Left lung (tissue), 10 donors: ENCODE results near the gene CCDC187. TPM values are rescaled to one million over a fixed set of nuclear protein-coding genes. Genes with fewer than 3 reads are reported as not detected.

Source experiments
- ATAC-seq: fragments of 200-7000 bp; cut with Tn5 transposase; one replicate; pipeline ENCODE4 v1.9.1; 2020; ENCODE audit warnings: moderate library complexity
- DNase-seq, 4 donors: peaks; one replicate each; pipeline ENCODE4 v3.0.0-alpha.2; 2013 to 2020
- H3K27ac ChIP-seq, 2 donors: fragments of 200-600 bp; sonication (generic) in 1 of 2; one replicate each; pipeline versions ENCODE4 v1.5.0 to v1.8.0; 2020 to 2021
- H3K27me3 ChIP-seq, 2 donors: fragments of 200-600 bp; sonication (generic) in 1 of 2; one replicate each; pipeline versions ENCODE4 v1.5.0 to v1.8.0; 2020 to 2021
- H3K36me3 ChIP-seq, 2 donors: fragments of 200-600 bp; sonication (generic) in 1 of 2; one replicate each; pipeline versions ENCODE4 v1.5.0 to v1.8.0; 2020 to 2021
- H3K4me1 ChIP-seq, 2 donors: fragments of 200-600 bp; one replicate each; pipeline ENCODE4 v1.8.0; 2021
- H3K4me3 ChIP-seq, 2 donors: fragments of 200-600 bp; sonication (generic) in 1 of 2; one replicate each; pipeline versions ENCODE4 v1.5.0 to v1.8.0; 2020 to 2021; ENCODE audit warnings: mild to moderate bottlenecking in 1 of 2
- H3K9me3 ChIP-seq, 2 donors: fragments of 200-600 bp; sonication (generic) in 1 of 2; one replicate each; pipeline versions ENCODE4 v1.5.0 to v1.8.0; 2020 to 2021
- CTCF ChIP-seq, 2 donors: fragments of 200-600 bp; sonication (generic) in 1 of 2; IDR thresholded peaks; one replicate each; pipeline versions ENCODE4 v1.5.0 to v1.8.0; 2021; ENCODE audit warnings: antibody characterized with exemption in 2 of 2
- intact Hi-C, 2 donors: fragments of 100-400 bp; cut with DNase I; formaldehyde crosslinking; loops; one replicate each; pipeline versions ENCODE4 v1.11.2 to v1.14.2; 2022
- polyA plus RNA-seq, 6 donors: library from polyadenylated mRNA; unstranded; fragments of 120-200 nt; gene quantifications; one replicate each; pipeline ENCODE4 v1.2.1, GENCODE V29; 2013; ENCODE audit not compliant: insufficient read length in 6 of 6
- total RNA-seq, 2 donors: library from RNA; stranded (reverse); fragmentation: NEBNext Ultra II Directional; extraction: Animal tissue kit (Norgen Biotek cat#: 25700); gene quantifications; one replicate each; pipeline ENCODE4 v1.2.1, GENCODE V29; 2021
- donor health status: DM: no; HTN: yes; CAD: no.
- donor health status: DM: no; HTN: no; CAD: no.

Gene CCDC187
- total and polyA plus RNA-seq, 8 donors, result 0.47 to 3.0 (median 1.9) TPM

DNA sequence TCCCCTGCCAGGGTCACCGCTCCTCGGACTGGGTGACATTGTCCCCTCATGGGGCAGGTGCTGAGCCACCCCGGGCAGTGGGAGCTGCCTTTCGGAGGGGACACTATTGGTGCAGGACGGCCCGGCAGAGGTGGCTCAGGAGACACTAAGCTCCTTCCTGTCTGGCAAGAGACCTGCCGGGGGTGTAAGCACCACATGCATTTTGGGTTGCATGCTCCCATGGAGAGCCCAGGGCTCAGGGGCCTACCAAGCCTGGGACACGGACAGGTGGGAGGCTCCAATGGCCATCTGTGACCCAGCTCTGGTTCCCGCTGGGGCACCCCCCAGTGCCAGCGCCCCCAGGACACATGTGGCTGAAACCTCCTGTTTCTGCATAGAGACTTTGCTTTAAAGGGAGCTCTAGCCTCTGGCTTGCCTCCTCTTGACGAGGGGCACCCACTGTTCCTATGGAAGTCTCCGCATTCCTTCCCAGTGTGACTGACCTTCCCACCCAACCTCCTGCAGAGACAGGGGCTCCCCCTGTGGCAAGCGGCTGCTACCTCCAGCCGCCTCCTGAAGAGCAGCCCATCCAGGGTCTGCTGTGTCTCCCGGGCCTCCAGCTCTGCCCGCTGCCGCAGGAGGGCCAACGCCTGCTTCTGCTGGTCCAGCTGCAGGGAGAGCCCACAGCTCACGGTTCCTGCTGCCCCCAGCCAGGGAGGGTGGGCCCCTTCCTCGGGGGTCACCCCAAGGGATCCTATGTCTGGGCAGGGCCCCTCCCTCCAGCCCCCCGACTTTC lies 28.1 kb downstream of the CCDC187 start:
- DNase-seq (peak in 1 of 4 donors; percentile 62), ATAC-seq (no peak)
- TF ChIP-seq CTCF (IDR thresholded peaks at IDR 0.05), result no peak
- Histone ChIP-seq H3K36me3 (no peaks in the 10 kb centered on the region), H3K4me1 (no peaks in the 10 kb centered on the region), H3K4me3 (no peak overlapping the region), H3K27me3 (peaks cover 0 to 43% of the 10 kb centered on the region in 2 donors), H3K9me3 (no peaks in the 10 kb centered on the region), H3K27ac (no peak overlapping the region)
- intact Hi-C loops, result no loop called here

- Histone ChIP-seq H3K27me3 (peaks cover 0 to 43% of the 10 kb centered on the region in 2 donors), H3K4me3 (no peak overlapping the region), H3K36me3 (no peaks in the 10 kb centered on the region), H3K4me1 (no peaks in the 10 kb centered on the region), H3K27ac (no peak overlapping the region), H3K9me3 (no peaks in the 10 kb centered on the region)
- intact Hi-C loops, result no loop called here
- no peak for TF ChIP-seq CTCF (IDR thresholded peaks at IDR 0.05)
- DNase-seq (peak in 1 of 4 donors; percentile 65), ATAC-seq (no peak)
These were observed 28.9 kb downstream of the CCDC187 start for GRCh38 chr9:136274786-136275654.

DNA sequence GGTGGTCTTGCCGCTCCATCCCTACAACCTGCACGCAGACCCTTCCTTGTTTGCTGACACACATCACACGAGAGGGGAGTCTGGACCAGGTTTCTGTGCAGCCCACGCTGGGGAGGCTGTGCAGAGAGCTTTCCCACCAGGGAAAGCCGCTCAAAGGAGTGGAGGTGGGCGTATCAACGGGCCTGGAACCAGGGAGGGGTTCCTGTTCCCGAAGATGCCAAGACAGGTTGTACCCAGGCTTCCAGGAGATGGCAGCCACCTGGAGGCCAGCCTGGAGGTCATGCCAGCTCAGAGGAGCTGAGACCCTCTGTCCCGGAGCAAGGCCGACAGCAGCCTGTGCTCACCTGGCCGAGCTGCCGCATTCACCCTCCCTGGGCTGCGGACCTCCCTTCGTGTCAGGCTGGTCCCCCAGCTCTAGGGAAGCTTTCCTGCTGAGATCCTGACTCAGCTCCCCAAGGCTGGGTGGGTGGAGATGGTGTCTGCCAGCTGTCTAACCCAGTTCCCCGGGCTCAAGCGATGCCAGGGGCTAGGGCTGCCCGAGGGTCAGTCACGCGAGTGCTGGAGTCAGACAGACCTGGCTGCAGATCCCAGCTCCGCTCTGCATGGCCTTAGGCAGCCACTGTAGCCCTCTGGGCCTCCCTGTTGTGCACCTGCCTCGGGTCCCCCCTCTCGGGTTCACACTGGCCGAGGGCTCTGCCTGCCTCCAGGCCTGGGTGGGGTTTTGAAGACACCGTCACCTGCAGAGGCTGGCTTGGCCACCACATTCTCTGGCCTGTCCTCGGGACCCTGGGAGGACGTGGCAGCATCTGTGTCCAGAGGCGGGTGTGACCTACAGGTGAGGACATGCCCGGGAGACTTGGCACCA lies 29.7 kb downstream of the CCDC187 start:
- H3K27me3 ChIP-seq, result peaks cover 0 to 48% of the 10 kb centered on the region in 2 donors
- intact Hi-C loops, result no loop called here
- ATAC-seq, result no peak
- no peaks in the 10 kb centered on the region for H3K4me1 ChIP-seq
- H3K27ac ChIP-seq, result no peak overlapping the region
- TF ChIP-seq CTCF (IDR thresholded peaks at IDR 0.05), result no peak
- peak in 1 of 4 donors; percentile 64 for DNase-seq
- no peaks in the 10 kb centered on the region for H3K36me3 ChIP-seq
- H3K9me3 ChIP-seq, result no peaks in the 10 kb centered on the region
- H3K4me3 ChIP-seq, result no peak overlapping the region

DNA sequence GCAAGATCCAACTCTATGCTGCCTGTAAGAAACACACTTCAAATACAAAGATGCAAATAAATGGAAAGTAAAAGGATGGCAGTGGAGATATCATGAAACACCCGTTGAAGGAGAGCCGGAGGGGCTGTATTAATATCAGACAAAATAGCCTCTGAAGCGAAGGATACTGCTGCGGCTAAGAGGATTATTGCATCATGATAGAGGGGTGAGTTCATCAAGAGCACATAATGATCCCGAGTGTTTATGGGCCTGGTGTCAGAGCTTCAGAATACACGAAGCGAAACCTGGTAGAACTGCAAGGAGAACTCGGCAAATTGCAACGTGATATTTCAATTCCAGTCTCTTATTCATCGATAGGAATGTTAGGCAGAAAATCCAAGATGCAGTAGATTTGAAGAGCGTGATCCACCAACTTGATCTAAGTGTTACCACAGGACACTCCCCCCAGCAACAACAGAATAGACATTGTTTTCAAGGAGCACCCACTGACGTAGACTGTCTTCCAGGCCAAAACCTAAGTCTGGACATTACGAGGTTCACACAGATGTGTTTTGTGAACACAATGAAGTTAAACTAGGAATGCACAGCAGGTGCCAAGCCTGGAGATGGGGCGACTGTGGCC lies 30.5 kb downstream of the CCDC187 start:
- ATAC-seq (no peak), DNase-seq (no peak)
- intact Hi-C loops, result no loop called here
- Histone ChIP-seq H3K27ac (no peak overlapping the region), H3K4me1 (no peaks in the 10 kb centered on the region), H3K9me3 (no peaks in the 10 kb centered on the region), H3K4me3 (no peak overlapping the region), H3K27me3 (peaks cover 0 to 55% of the 10 kb centered on the region in 2 donors), H3K36me3 (no peaks in the 10 kb centered on the region)
- TF ChIP-seq CTCF (IDR thresholded peaks at IDR 0.05), result no peak
